Activated CD4-positive, alpha-beta T cell treated with anti-CD3 and anti-CD28 coated beads, Interleukin-2, amount 10 ng/mL, durations not matched to agents 7 days and 5 days (primary cell): ENCODE data around the gene COL1A2. TPM values are rescaled to one million over a fixed set of nuclear protein-coding genes. Genes with fewer than 3 reads are reported as not detected.

ENCODE experiments used
- CTCF ChIA-PET: fragments of 350-600 bp; sonication (Branson Sonifier 250); formaldehyde crosslinking; loops from one replicate; lab custom pipeline; 2021; ENCODE audit warnings: antibody characterized with exemption; lab: Charles Lee
- POLR2A ChIA-PET: fragments of 350-600 bp; sonication (Branson Sonifier 250); formaldehyde crosslinking; loops from one replicate; lab custom pipeline; 2021; ENCODE audit warnings: antibody characterized with exemption; lab: Charles Lee
- DNase-seq: peaks from one replicate; pipeline ENCODE4 v3.0.0-alpha.2; 2020
- H3K27ac Mint-ChIP-seq: one replicate; pipeline ENCODE4 v1.8.0; 2021; ENCODE audit warnings: mild to moderate bottlenecking, moderate library complexity, mixed read lengths
- H3K27me3 Mint-ChIP-seq: one replicate; pipeline ENCODE4 v1.8.0; 2021; ENCODE audit warnings: mixed read lengths
- H3K36me3 Mint-ChIP-seq: one replicate; pipeline ENCODE4 v1.8.0; 2021; ENCODE audit warnings: low read depth, mixed read lengths
- H3K4me1 Mint-ChIP-seq: one replicate; pipeline ENCODE4 v1.8.0; 2021; ENCODE audit warnings: mixed read lengths
- H3K4me3 Mint-ChIP-seq: one replicate; pipeline ENCODE4 v1.8.0; 2021; ENCODE audit warnings: mild to moderate bottlenecking, moderate library complexity, mixed read lengths
- H3K9me3 Mint-ChIP-seq: one replicate; pipeline ENCODE4 v1.8.0; 2021; ENCODE audit warnings: mixed read lengths
- total RNA-seq, 2 experiments: library from RNA; stranded (reverse); gene quantifications; one replicate each; pipeline ENCODE4 v1.2.3, GENCODE V29; 2021

The COL1A2 gene
- total RNA-seq, 2 experiments from 2014 or later, result 0.06 to 0.15 TPM

DNA sequence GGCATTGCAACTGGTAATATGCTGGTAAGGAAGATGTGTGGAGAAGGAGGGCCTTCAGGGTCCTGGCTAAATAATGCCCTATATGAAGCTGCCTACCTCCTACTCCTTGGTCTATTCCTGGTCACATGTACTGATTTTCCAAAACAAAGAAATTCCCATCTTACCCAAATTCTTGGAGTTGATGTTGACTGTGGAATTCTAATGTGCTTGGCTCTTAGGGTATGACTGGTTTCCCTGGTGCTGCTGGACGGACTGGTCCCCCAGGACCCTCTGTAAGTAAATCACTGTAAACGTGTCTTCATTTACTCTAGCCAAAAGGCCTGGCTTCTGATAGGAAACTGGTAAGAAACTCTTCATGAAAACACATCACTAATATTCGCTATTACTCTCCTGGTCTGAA, 27.0 kb downstream of the COL1A2 start:
- ChIA-PET POLR2A (no interaction called here), CTCF (no interaction called here)
- Mint-ChIP-seq H3K4me3 (no peak overlapping the region), H3K27me3 (no peaks in the 10 kb centered on the region), H3K9me3 (no peaks in the 10 kb centered on the region), H3K4me1 (no peaks in the 10 kb centered on the region), H3K36me3 (no peaks in the 10 kb centered on the region), H3K27ac (no peak overlapping the region)
- no peak for DNase-seq

DNA sequence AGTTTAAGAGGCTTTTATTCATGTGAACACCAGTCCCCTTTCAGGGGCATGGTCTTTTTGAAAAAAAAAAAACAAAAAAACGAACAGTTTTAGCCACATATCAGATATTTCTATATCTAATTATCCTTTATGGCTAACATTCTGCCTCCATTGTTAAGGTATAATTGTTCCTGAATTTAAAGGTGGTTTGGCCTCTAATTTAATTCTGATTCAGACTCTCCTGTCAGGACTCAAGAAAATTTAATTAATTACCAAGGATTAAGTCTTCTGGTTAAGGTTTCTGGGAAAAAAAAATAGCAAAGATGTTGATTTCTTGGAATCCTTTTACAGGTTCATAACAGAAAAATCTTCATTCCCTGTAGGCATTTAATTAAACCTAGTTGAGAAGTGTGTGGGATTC, 27.4 kb downstream of the COL1A2 start:
- no peaks in the 10 kb centered on the region for H3K9me3 Mint-ChIP-seq

DNA sequence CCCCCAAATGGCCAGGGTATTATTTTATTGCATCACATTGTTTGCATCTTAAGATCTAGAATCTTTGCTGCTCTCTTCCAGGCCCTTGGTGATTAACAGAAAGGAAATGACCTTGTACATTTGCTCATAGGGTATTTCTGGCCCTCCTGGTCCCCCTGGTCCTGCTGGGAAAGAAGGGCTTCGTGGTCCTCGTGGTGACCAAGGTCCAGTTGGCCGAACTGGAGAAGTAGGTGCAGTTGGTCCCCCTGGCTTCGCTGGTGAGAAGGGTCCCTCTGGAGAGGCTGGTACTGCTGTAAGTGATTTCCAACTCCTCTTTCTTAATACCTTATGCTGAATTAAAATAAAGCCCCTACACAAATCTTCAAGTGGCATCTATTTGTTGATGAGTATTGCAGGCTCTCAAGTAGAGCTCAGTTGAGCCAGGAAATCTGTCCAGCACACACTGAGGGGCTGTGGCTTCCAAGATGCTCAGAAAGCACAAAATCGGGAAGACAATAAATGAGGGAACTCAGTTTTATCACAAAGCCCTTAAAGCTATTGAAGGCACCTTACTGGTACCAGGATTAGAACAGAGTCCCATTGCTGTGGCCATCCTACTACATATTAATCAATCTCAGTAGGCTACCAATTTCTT, 28.2 kb downstream of the COL1A2 start:
- Mint-ChIP-seq H3K36me3 (no peaks in the 10 kb centered on the region), H3K9me3 (no peaks in the 10 kb centered on the region), H3K27me3 (no peaks in the 10 kb centered on the region), H3K4me1 (no peaks in the 10 kb centered on the region), H3K27ac (no peak overlapping the region), H3K4me3 (no peak overlapping the region)
- CTCF ChIA-PET, result no interaction called here
- DNase-seq, result no peak
- POLR2A ChIA-PET, result no interaction called here

More for the DNA sequence above, 27.4 kb downstream of the COL1A2 start:
- H3K27me3 Mint-ChIP-seq, result no peaks in the 10 kb centered on the region
- no peak overlapping the region for H3K4me3 Mint-ChIP-seq
- H3K36me3 Mint-ChIP-seq, result no peaks in the 10 kb centered on the region
- DNase-seq, result no peak
- no peaks in the 10 kb centered on the region for H3K4me1 Mint-ChIP-seq
- POLR2A ChIA-PET, result no interaction called here
- H3K27ac Mint-ChIP-seq, result no peak overlapping the region
- CTCF ChIA-PET, result no interaction called here

DNA sequence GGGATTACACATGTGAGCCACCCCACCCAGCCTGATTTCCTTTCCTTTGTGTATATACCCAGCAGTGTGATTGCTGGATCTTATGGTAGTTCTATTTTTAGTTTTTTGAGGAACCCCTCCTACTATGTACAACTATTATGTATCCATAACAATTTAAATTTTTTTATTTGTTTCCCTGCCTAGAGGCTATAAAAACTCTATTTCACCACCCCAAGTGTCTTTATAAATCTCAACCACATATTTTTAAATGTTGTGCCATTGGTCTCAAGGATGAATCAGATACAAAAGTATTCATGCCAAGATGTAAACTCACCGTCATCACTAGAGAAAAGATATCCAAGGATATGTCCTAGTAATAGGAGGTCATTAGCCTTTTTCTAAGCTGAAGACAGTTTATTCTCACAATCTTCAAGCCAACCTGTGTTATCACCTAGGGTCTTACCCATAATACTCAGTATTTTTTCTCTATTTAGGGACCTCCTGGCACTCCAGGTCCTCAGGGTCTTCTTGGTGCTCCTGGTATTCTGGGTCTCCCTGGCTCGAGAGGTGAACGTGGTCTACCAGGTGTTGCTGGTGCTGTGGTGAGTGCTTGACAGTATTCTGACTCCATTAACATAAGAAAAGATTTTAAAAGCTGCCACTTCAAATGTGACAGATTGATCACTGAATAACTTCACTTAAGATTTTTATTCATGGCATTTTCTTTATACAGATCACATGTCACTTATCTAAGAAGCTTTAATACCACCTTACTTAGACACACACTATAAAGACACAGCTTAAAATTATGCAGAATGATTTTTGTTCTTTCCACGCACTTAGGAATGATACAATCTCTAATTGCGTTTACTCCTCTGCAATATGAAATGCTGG, 29.4 kb downstream of the COL1A2 start:
- H3K27ac Mint-ChIP-seq, result no peak overlapping the region
- no peak overlapping the region for H3K4me3 Mint-ChIP-seq
- POLR2A ChIA-PET, result no interaction called here
- no peaks in the 10 kb centered on the region for H3K27me3 Mint-ChIP-seq
- CTCF ChIA-PET, result no interaction called here
- no peaks in the 10 kb centered on the region for H3K9me3 Mint-ChIP-seq
- DNase-seq, result no peak
- no peaks in the 10 kb centered on the region for H3K36me3 Mint-ChIP-seq
- no peaks in the 10 kb centered on the region for H3K4me1 Mint-ChIP-seq

DNA sequence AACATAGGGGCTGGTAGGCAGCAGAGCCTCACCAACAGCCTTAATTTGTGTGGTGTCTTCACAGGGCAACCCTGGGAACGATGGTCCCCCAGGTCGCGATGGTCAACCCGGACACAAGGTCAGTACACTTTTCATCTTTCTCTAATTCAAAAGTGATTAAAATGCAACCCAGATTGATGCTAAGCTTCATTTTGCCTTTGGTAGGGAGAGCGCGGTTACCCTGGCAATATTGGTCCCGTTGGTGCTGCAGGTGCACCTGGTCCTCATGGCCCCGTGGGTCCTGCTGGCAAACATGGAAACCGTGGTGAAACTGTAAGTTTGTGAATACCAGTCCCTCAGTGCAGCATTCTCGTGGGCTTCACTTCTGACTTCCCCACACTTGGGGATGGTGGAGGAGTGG, 30.9 kb downstream of the COL1A2 start:
- Mint-ChIP-seq H3K27me3 (no peaks in the 10 kb centered on the region), H3K9me3 (no peaks in the 10 kb centered on the region), H3K27ac (no peak overlapping the region), H3K36me3 (no peaks in the 10 kb centered on the region), H3K4me1 (no peaks in the 10 kb centered on the region), H3K4me3 (no peak overlapping the region)
- POLR2A ChIA-PET, result no interaction called here
- CTCF ChIA-PET, result no interaction called here
- no peak for DNase-seq

DNA sequence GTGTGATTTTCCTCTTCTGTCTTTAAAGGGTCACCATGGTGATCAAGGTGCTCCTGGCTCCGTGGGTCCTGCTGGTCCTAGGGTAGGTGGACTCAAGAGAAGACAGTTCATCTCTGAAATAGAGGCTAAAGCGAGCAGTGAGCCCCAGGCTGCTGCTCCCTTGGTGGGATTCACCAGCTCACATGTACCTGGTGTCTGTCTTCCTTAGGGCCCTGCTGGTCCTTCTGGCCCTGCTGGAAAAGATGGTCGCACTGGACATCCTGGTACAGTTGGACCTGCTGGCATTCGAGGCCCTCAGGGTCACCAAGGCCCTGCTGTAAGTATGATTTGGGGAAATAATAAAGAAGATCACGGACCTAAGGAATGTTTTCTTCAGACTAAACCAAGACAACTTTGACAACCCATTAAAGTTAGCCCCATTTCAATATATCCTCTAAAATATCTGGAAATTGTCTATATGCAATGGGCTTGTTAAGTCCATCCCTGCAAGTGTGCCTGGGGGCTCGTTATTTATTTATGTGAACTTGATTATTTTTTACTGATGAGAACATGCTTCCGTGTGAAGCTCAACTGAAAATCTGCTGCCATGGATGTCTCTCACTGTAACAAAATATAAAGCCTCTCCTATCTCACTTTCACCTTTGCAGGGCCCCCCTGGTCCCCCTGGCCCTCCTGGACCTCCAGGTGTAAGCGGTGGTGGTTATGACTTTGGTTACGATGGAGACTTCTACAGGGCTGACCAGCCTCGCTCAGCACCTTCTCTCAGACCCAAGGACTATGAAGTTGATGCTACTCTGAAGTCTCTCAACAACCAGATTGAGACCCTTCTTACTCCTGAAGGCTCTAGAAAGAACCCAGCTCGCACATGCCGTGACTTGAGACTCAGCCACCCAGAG, 32.5 kb downstream of the COL1A2 start:
- H3K9me3 Mint-ChIP-seq, result no peaks in the 10 kb centered on the region
- H3K4me3 Mint-ChIP-seq, result no peak overlapping the region
- no peaks in the 10 kb centered on the region for H3K27me3 Mint-ChIP-seq
- POLR2A ChIA-PET, result no interaction called here
- no peak overlapping the region for H3K27ac Mint-ChIP-seq
- H3K4me1 Mint-ChIP-seq, result no peaks in the 10 kb centered on the region
- no peak for DNase-seq
- no peaks in the 10 kb centered on the region for H3K36me3 Mint-ChIP-seq
- CTCF ChIA-PET, result no interaction called here

DNA sequence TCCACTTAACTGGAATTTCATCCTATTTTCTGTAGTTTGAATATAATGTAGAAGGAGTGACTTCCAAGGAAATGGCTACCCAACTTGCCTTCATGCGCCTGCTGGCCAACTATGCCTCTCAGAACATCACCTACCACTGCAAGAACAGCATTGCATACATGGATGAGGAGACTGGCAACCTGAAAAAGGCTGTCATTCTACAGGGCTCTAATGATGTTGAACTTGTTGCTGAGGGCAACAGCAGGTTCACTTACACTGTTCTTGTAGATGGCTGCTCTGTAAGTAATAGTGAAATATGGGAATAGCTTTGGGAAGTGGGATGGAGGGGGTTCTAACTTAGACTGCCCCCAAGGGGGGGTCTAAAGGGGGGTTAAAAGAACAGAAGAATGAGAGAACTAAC, 34.5 kb downstream of the COL1A2 start:
- H3K4me3 Mint-ChIP-seq, result no peak overlapping the region
- DNase-seq, result no peak
- peaks cover 2% of the 10 kb centered on the region for H3K27me3 Mint-ChIP-seq
- ChIA-PET CTCF (no interaction called here), POLR2A (no interaction called here)
- H3K4me1 Mint-ChIP-seq, result no peaks in the 10 kb centered on the region
- H3K27ac Mint-ChIP-seq, result no peak overlapping the region
- H3K9me3 Mint-ChIP-seq, result no peaks in the 10 kb centered on the region
- H3K36me3 Mint-ChIP-seq, result no peaks in the 10 kb centered on the region

DNA sequence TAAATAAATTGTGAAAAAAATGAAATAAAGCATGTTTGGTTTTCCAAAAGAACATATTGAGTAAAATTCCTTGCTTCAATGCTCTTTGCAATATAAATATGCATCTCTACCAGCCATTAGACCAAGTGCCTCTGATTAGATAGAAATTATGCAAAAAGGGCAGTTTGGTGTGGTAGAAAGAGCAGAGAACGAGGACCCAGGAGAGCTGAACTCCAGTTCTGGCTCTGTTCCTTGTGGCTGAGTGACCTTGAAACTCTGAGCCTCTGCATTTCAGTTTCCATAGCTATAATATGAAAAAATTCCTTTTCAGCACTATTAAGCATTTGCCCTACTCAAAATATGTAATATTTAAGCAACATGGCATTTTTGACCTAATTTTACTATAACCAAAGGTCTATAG, 36.5 kb downstream of the COL1A2 start:
- DNase-seq, result no peak
- H3K9me3 Mint-ChIP-seq, result no peaks in the 10 kb centered on the region
- ChIA-PET CTCF (no interaction called here), POLR2A (no interaction called here)
- no peaks in the 10 kb centered on the region for H3K4me1 Mint-ChIP-seq
- no peak overlapping the region for H3K4me3 Mint-ChIP-seq
- peaks cover 8% of the 10 kb centered on the region for H3K27me3 Mint-ChIP-seq
- no peak overlapping the region for H3K27ac Mint-ChIP-seq
- H3K36me3 Mint-ChIP-seq, result no peaks in the 10 kb centered on the region

DNA sequence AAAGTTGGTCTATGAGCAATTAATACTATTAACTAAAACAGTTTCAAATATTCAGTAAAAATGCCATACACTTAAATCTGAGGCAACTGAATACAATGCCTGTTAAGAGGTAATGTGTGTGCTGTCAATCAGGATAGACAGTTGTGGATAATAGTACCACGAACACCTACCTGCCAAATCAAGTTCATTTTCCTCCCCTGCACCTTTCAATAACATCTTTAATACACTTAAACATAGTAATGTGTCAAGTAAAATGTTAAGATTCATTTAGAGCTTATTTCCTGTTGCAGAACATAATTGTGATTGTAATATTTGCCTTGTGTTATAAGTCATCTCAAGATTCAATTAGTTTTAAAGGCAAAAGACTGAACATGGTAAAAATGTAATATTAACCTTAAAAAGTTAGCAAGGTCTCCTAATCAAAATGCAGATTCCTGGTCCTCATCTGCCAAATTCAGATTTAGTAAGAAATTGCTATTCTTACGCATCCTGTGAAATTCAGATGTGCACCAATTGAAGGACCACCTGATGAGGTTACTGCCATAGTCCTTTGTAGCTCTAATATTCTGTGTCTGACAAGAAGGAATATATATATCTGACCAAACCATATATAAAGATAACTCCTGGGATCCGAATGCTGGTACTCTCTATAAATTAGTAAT, 37.1 kb downstream of the COL1A2 start:
- POLR2A ChIA-PET, result no interaction called here
- Mint-ChIP-seq H3K9me3 (no peaks in the 10 kb centered on the region), H3K27ac (no peak overlapping the region), H3K36me3 (no peaks in the 10 kb centered on the region), H3K4me1 (no peaks in the 10 kb centered on the region), H3K4me3 (no peak overlapping the region), H3K27me3 (peaks cover 14% of the 10 kb centered on the region)
- DNase-seq, result no peak
- CTCF ChIA-PET, result no interaction called here

DNA sequence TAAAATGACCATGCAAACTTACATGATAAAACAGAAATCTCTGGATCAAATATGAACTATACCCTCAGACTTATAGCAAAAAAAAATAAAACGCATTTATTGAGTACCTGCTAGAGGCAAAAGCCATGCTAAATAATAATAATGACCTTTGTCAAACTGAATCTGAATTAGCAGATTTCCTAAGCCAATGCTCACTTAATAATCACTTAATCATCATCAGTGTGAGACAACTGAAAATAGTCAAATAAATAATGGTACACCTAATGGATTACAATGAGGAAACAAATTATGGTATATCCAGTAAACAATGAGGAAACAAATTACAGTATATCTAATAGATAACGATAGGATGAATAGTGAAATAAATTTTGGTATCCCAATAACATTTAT, 37.6 kb downstream of the COL1A2 start:
- H3K9me3 Mint-ChIP-seq, result no peaks in the 10 kb centered on the region
- ChIA-PET POLR2A (no interaction called here), CTCF (no interaction called here)
- H3K27ac Mint-ChIP-seq, result no peak overlapping the region
- H3K36me3 Mint-ChIP-seq, result no peaks in the 10 kb centered on the region
- no peak overlapping the region for H3K4me3 Mint-ChIP-seq
- H3K4me1 Mint-ChIP-seq, result no peaks in the 10 kb centered on the region
- peaks cover 15% of the 10 kb centered on the region for H3K27me3 Mint-ChIP-seq
- no peak for DNase-seq

DNA sequence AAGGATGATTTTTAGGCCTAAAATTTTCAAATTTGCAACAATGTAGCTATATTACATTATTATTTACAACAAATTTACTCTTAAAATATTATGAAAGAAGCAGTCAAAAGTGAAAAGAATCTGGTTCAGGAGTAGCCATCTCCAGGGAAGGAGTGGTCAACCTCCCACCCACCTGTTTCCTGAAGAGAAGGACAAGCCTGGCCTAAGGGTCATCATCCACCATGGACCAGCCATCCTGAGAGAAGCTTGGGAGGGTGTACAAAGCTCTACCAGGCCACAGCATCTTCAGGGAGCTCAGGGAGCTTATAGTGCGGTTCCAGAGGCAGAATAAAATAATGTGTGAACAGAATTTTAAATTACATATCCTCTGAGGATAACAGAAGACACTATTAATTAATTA, 38.1 kb downstream of the COL1A2 start:
- H3K4me1 Mint-ChIP-seq, result no peaks in the 10 kb centered on the region
- H3K27me3 Mint-ChIP-seq, result peaks cover 17% of the 10 kb centered on the region
- no peak for DNase-seq
- H3K4me3 Mint-ChIP-seq, result no peak overlapping the region
- no peak overlapping the region for H3K27ac Mint-ChIP-seq
- H3K36me3 Mint-ChIP-seq, result no peaks in the 10 kb centered on the region
- H3K9me3 Mint-ChIP-seq, result no peaks in the 10 kb centered on the region
- POLR2A ChIA-PET, result no interaction called here
- CTCF ChIA-PET, result no interaction called here

DNA sequence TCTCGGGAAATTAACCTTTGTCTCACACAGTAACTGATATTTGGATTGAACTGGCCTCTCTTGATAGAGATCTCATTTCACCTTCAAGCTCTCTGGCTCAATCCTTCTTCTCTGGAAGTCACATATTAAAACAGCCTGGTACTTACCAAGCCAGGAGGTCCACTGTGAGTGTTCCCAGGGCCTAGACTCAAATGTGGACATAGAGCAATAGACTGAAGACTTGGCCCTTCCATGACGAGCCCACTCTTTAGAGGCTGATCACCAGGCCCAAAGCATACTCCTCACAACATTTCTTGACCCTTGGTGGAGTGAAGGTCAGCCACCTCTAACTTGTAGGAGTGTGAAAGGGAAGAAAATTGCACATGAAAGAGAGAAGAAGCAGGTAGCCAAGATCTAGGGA, 38.5 kb downstream of the COL1A2 start:
- DNase-seq, result no peak
- Mint-ChIP-seq H3K4me3 (no peak overlapping the region), H3K27me3 (peaks cover 21% of the 10 kb centered on the region), H3K27ac (no peak overlapping the region), H3K4me1 (no peaks in the 10 kb centered on the region), H3K9me3 (no peaks in the 10 kb centered on the region), H3K36me3 (no peaks in the 10 kb centered on the region)
- CTCF ChIA-PET, result interaction anchor here (0.6 kb wide), 1 partner anchor 523 kb away, joined by 4 read pairs; no protein-coding TSS in a partner anchor
- POLR2A ChIA-PET, result no interaction called here
